Gastrocnemius medialis (tissue), 4 donors: ENCODE data around the gene NDUFB3. TPM values are rescaled to one million over a fixed set of nuclear protein-coding genes. Genes with fewer than 3 reads are reported as not detected.

Experiments
- ATAC-seq, 2 donors: fragments of 150-250 bp; one replicate each; pipeline ENCODE4 v1.9.1; 2016
- DNase-seq, 2 donors: peaks; one replicate each; pipeline ENCODE4 v3.0.0-alpha.2; 2019
- H3K27ac ChIP-seq, 4 donors: fragments of 200-600 bp; sonication (generic); 1 replicate in 1 of 4; 2 replicates in 3 of 4; pipeline ENCODE4 v1.5.1; 2016 to 2018; ENCODE audit warnings: mild to moderate bottlenecking in 2 of 4, moderate library complexity in 1 of 4
- H3K27me3 ChIP-seq, 3 donors: fragments of 200-600 bp; sonication (generic) in 2 of 3; 1 replicate in 1 of 3; 2 replicates in 2 of 3; pipeline versions ENCODE4 v1.5.1 to v1.6.0; 2016 to 2019; ENCODE audit warnings: mild to moderate bottlenecking in 1 of 3, moderate library complexity in 1 of 3
- H3K36me3 ChIP-seq, 2 donors: fragments of 200-600 bp; sonication (generic) in 1 of 2; one replicate each; pipeline ENCODE4 v1.5.1; 2017 to 2018
- H3K4me1 ChIP-seq, 2 donors: fragments of 200-600 bp; sonication (generic) in 1 of 2; one replicate each; pipeline ENCODE4 v1.5.1; 2016 to 2017; ENCODE audit warnings: mild to moderate bottlenecking in 2 of 2
- H3K4me3 ChIP-seq, 4 donors: fragments of 200-600 bp; sonication (generic) in 3 of 4; 1 replicate in 1 of 4; 2 replicates in 3 of 4; pipeline ENCODE4 v1.5.1; 2016 to 2019; ENCODE audit warnings: mild to moderate bottlenecking in 2 of 4
- H3K9me3 ChIP-seq, 3 donors: fragments of 200-600 bp; sonication (generic) in 2 of 3; 1 replicate in 1 of 3; 2 replicates in 2 of 3; pipeline ENCODE4 v1.5.1; 2016 to 2019
- CTCF ChIP-seq, 5 experiments: fragments of 450-650 bp in 3 of 5; fragments of 200-600 bp in 2 of 5; sonication (generic) in 2 of 5; IDR thresholded peaks in 4 of 5; conservative IDR thresholded peaks in 1 of 5; 1 replicate in 4 of 5; 2 replicates in 1 of 5; pipeline ENCODE4 v1.5.1; 2016 to 2019; ENCODE audit warnings: antibody characterized with exemption in 5 of 5, mild to moderate bottlenecking in 3 of 5, moderate library complexity in 3 of 5
- POLR2A ChIP-seq, 2 donors: fragments of 450-650 bp; IDR thresholded peaks; one replicate each; pipeline ENCODE4 v1.6.1; 2017; ENCODE audit warnings: antibody characterized with exemption in 2 of 2, mild to moderate bottlenecking in 2 of 2, moderate library complexity in 2 of 2
- in situ Hi-C, 4 donors: fragments of 200-750 bp; cut with MboI; loops; one replicate each; pipeline versions ENCODE4 v1.15.0 to v1.8.0; 2017; ENCODE audit warnings: low sequenced_read_pairs in 4 of 4
- intact Hi-C: fragments of 100-400 bp; cut with DNase I; formaldehyde crosslinking; loops from one replicate; pipeline ENCODE4 v1.15.1; 2023; ENCODE audit warnings: low total_unique reads
- total RNA-seq, 4 donors: library from RNA; depleted of rRNA; stranded (reverse); fragments of >200 nt; gene quantifications; one replicate each; pipeline versions ENCODE4 v1.1.0 to v1.2.3, GENCODE V29; 2016

The NDUFB3 gene
- total RNA-seq, 4 donors from 2014 or later = 107 to 146 (median 135) TPM

DNA sequence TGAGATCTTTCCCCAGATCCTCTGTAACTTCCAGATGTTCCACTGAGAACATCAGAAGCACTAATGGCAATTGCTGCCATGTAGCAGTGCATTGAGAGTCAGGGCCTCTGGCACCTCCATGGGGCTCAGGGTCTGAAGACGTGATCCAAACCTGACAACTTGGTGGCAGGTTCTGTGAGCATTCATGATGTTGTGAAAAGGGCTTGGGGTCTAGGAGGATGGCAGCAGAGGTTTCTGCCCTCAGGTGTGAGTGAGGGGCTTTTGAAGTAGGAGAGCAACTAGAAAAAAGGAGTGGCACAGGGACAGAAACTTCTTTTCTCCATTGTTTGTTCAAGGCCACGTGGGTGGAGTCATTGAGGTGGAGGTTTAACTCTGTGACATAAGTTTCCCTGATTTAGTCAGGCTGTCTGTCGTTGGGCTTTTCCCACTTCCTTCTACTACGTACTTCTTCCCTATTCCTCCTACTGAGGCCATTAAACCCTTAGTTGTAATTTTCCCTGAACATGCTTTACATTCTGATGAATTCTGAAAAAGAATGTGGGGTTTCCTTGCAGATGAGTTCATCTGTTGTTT is 57.2 kb downstream of the NDUFB3 start:
- in situ Hi-C loops = no loop called here

DNA sequence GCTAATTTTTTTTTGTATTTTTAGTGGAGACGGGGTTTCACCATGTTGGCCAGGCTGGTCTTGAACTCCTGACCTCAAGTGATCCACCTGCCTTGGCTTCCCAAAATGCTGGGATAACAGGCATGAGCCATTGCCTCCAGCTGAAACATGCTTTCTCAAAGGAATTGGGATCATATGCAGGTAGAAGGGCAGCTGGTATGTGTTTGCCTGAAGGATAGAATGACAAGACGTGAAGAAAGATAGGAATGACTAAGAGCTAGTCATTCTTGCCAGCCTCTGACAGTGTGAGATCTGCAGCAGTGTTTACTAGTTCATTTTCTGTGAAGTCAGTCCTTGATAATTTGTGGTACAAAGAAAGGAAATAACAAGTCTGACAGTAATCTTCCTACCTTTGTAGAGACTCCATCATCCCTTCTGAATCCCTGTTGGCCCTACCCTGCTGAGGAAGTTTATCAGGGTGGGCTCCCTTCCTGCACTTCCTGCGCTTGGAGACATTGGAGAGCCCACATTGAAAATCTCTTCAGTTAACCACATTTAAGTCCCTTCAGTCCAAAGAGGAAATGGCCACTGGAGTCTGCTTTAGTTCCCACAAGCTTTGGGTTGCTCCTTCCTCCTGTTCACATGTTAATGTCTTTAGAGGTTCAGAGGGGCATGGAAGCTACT is 58.9 kb downstream of the NDUFB3 start:
- Histone ChIP-seq H3K4me3 (peak overlapping the region; percentile 25 to 95 (median 62)), H3K27me3 (no peaks in the 10 kb centered on the region), H3K27ac (peak overlapping the region; percentile 95 to 100 (median 98)), H3K36me3 (peaks cover 0 to 29% of the 10 kb centered on the region in 2 donors), H3K9me3 (no peaks in the 10 kb centered on the region), H3K4me1 (peaks cover 74 to 86% of the 10 kb centered on the region in 2 donors)
- in situ Hi-C loops (no loop called here), intact Hi-C loops (loop anchor here (5.0 kb wide), 1 partner anchor 47 kb away; no protein-coding TSS in a partner anchor)
- peak; percentile 59 to 60 for DNase-seq
- TF ChIP-seq POLR2A (IDR thresholded peaks at IDR 0.05) = peak; percentile 52 to 75
- no peak for TF ChIP-seq CTCF (IDR thresholded peaks at IDR 0.05 in 4 of 5, conservative IDR thresholded peaks at IDR 0.05 in 1 of 5)
- peak; percentile 76 to 84 for ATAC-seq

More for the DNA sequence above, 57.2 kb downstream of the NDUFB3 start:
- intact Hi-C loops = no loop called here
- Histone ChIP-seq H3K27me3 (no peaks in the 10 kb centered on the region), H3K4me3 (peak overlapping the region; percentile 4 to 95 (median 82)), H3K36me3 (peaks cover 0 to 26% of the 10 kb centered on the region in 2 donors), H3K4me1 (peaks cover 88 to 91% of the 10 kb centered on the region in 2 donors), H3K27ac (peak overlapping the region; percentile 95 to 100 (median 98)), H3K9me3 (no peaks in the 10 kb centered on the region)
- no peak for TF ChIP-seq CTCF (IDR thresholded peaks at IDR 0.05 in 4 of 5, conservative IDR thresholded peaks at IDR 0.05 in 1 of 5)
- TF ChIP-seq POLR2A (IDR thresholded peaks at IDR 0.05) = peak; percentile 19 to 45
- no peak for DNase-seq
- no peak for ATAC-seq

GRCh38 chr2:201132518-201132917 is 60.7 kb downstream of the NDUFB3 start:
- ATAC-seq (no peak), DNase-seq (no peak)
- Histone ChIP-seq H3K4me3 (peak overlapping the region in 1 of 4 donors; percentile 95), H3K36me3 (peaks cover 3 to 48% of the 10 kb centered on the region in 2 donors), H3K4me1 (peaks cover 56 to 80% of the 10 kb centered on the region in 2 donors), H3K27ac (peak overlapping the region; percentile 95 to 100 (median 98)), H3K9me3 (no peaks in the 10 kb centered on the region), H3K27me3 (no peaks in the 10 kb centered on the region)
- in situ Hi-C loops (no loop called here), intact Hi-C loops (loop anchor here (5.0 kb wide), 1 partner anchor 45 kb away; no protein-coding TSS in a partner anchor)
- TF ChIP-seq POLR2A (IDR thresholded peaks at IDR 0.05) (no peak), CTCF (IDR thresholded peaks at IDR 0.05 in 4 of 5, conservative IDR thresholded peaks at IDR 0.05 in 1 of 5) (no peak)

Other genes starting within 250 kb of the NDUFB3 start
- 100 to 1,000 TPM in 2 of 4 donors, 10 to 100 TPM in 2; 61.6 to 104 (median 85.3) TPM for gene CLK1, start 207.3 kb upstream of the NDUFB3 start, total RNA-seq
- 10 to 100 TPM in 3 of 4 donors, 1 to 10 TPM in 1; 8.4 to 29.2 (median 14.3) TPM for gene PPIL3, start 182.9 kb upstream of the NDUFB3 start, total RNA-seq
- gene NIF3L1, start 182.6 kb upstream of the NDUFB3 start, total RNA-seq = 10 to 100 TPM; 17.0 to 28.7 (median 22.4) TPM
- gene ORC2, start 108.3 kb upstream of the NDUFB3 start, total RNA-seq = 10 to 100 TPM in 1 of 4 donors, 1 to 10 TPM in 3; 4.7 to 16.1 (median 6.8) TPM
- gene HYCC2, start 330 bp upstream of the NDUFB3 start, total RNA-seq = 10 to 100 TPM in 1 of 4 donors, 1 to 10 TPM in 3; 2.3 to 12.5 (median 3.5) TPM
- gene CFLAR, start 44.2 kb downstream of the NDUFB3 start, total RNA-seq = 100 to 1,000 TPM; 298 to 491 (median 352) TPM
- 1 to 10 TPM; 2.4 to 7.3 (median 3.6) TPM for gene CASP10, start 111.1 kb downstream of the NDUFB3 start, total RNA-seq
- 1 to 10 TPM; 2.3 to 3.5 (median 2.9) TPM for gene CASP8, start 188.5 kb downstream of the NDUFB3 start, total RNA-seq